ENCODE measurements around the gene OR8H1.

The OR8H1 gene, protein sequence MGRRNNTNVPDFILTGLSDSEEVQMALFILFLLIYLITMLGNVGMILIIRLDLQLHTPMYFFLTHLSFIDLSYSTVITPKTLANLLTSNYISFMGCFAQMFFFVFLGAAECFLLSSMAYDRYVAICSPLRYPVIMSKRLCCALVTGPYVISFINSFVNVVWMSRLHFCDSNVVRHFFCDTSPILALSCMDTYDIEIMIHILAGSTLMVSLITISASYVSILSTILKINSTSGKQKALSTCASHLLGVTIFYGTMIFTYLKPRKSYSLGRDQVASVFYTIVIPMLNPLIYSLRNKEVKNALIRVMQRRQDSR

DNA sequence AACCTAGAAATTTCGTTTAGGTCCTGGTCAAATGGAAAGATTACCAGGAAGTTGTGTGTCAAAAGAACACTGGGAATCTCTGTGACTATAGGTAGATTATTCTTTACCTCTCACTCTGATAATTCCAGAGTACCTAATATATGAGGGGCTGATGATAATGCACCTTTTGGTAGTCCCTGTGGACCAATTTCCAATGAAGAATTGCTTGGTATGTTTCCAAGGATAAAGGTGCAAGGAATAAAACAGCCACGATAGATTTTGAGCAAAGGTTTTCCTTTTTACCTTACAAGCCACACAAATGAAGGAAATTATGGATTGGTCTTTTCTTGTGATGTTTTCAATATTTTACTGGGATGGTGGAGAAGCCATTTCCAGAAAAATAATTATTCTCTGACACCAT, at the start of gene OR8H1:
OR8H1 (minus strand) TSS at position 101 of the 400 bp plus-strand sequence. CDS start 1,192 bp downstream, outside the sequence.
- DNase-seq, result no peak

DNA sequence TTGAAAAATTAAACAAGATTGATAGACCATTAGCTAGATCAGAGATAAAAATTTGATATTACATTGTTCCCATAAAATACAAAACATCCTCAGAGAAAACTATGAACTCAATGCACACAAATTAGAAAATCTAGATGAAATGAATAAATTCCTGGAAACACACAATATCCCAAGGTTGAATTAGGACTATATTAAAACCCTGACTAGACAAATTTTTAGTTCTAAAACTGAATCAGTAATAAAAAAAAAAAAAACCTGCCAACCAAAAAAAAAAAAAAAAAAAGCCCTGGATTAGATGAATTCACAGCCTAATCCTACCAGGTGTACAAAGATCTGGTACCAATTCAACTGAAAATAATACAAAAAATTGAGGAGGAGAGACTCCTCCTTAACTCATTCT, 48.2 kb upstream of the OR8H1 start:
- DNase-seq, result no peak

DNA sequence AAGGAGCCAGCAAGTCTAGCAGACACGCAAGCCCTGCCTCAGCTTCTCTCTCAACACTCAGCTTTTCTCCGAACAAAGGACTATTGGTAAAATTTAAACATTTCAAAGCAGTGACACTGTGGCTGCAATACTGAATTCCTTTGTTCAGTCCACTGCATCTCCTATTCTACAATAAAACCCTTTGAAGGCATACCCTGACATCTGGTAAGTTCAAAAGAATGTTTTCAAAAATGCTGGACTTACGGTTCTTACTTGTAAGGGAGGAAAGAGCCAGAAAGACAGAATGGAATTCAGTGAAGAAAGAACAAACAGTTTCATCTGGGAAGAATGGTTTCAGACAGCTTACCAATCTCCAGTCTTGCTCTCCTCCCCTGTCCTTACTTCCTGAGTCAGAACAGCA, 41.1 kb upstream of the OR8H1 start:
- DNase-seq, result no peak

DNA sequence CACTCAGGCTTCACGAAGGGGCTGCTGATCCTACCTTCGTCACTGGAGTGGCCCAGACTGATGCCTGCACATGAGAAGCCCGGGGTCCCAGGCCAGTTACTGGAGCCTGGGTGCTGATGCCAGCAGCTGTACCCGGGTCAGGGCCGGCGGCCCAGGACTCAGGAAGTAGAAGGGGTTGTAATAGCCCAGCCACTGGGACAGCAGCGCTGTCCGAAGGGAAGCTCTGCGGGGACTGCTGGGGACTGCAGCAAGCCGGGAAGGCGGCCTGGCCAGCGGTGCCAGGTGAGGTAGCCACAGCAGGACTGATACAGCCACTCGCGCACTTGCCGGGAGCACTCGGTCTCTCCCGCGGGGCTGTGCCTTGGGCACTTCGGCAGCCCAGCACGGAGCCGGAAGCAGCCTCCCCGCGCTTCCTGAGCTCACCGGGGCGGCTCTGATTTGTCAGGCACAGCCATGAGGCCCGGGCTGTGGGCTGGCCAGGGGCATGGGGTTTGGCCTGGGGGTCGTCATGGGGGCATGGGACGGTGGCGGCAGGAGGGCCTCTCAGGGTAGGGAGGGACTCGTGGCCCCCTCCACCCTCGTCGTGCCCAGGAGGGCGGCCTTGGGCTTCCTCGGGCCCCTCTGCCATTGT, 39.9 kb upstream of the OR8H1 start:
- DNase-seq, result no peak

DNA sequence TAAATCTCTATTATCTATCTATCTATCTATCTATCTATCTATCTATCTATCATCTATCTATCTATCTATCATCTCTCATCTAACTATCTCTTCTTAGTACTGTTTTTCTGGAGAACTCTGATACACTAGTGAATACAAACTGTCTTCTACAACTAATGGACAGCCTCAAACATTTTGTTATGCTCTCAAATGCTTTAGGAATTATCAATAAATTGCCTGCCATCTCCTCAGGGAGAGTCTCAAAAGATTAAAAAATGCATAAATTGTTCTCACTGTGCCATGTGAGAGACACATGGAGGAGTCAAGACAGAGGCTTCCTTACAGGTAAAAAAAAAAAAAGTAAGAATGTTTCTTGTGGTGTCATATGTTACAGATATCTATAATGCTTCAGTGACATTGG, 22.8 kb upstream of the OR8H1 start, which contains the start of gene OR8K3:
OR8K3 (plus strand) TSS at position 301 of the 400 bp plus-strand sequence. CDS start 3,163 bp downstream, outside the sequence.
- DNase-seq, result no peak

DNA sequence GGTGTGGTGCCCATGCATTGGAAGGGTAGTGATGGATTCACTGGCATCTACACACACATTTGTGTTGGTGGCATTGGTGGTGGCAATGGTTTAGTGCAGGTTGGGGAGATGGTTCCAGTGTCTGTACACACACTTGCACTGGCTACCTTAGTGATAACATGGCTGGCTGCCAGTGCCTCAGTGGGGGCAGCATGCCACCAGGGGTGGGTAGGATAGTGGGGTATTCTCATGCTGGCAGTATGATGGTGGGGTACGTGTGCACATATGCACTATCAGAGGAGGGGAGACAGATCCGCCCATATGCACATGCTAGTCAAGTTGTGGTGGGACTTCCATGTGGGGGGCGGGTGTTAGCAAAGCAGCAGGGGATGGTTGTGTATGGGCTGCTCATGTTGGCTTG, 15.8 kb upstream of the OR8H1 start:
- DNase-seq, result no peak

DNA sequence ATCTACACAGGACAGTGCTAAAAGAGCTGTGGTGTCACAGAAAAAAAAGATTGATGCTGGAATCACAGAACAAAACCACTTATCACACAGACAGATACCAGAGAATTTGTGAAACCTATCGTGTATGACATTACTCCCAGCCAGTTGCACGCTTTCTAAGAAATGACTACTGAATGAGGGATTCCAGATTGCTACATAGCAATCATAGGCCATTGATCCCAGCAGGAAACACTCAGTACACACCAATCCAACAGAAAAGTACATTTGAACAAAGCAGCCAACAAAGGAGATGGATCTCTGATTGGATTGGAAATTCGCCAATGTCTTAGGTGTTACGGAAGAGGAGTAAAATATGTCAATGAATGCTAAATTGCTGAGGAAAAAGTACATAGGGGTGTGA, 4.8 kb upstream of the OR8H1 start:
- DNase-seq, result no peak

DNA sequence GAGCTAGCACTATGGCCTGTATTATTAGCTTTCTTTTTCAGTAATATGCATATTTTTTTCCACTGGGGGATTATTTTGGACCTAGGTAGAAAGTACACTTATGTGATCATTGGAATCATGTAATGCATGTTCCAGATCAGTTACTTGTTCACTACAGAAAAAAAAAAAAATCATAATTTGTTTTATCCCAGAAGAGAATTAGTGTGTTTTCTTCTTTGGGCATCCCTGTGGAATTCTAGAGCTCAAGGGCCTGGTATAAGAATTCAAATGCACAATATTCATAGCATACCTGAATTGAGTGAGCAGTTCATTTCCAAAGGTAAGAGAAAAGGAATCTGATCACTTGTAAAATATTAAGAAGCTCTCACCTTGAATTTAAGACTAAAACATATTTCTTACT, 18.2 kb downstream of the OR8H1 start, which contains the start of gene OR5T1:
OR5T1 (plus strand) TSS at position 301 of the 400 bp plus-strand sequence. CDS start 1,485 bp downstream, outside the sequence.
- DNase-seq, result no peak

DNA sequence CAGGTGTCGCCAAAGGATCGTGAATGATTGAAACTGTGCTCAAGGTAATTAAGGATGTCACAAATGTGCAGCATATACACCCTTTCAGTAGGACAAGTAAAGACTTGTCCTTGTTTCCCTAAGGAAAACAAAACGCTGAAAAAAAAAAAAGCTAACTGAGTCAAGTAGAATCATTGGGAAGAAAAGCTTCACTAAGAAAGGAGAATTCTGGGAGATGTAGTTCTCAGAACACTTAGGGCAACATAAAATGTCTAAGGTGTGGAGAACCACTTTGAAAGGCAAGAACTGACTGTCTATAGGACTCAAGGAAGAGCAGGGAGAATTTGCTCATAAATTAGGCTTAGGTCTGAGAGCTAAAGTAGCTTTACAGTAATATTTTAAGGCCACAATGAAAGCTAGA, 21.0 kb downstream of the OR8H1 start:
- DNase-seq, result no peak

DNA sequence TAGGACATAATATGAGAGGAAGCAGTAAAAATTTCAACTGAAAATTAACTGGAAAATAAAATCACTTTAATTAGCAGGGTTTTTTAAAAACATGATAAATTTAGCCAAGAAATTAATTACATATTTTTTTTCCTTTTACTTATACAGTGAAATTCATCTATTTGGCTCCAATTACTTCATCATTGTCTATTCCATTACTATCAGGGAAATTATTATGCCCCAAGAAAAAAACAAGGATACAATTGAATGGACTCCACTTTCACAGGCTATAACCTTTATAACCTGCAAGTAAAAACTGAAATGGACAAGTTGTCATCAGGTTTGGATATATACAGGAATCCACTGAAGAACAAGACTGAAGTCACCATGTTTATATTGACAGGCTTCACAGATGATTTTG, 40.1 kb downstream of the OR8H1 start, which contains the start of gene OR5T3:
OR5T3 (plus strand) TSS at position 301 of the 400 bp plus-strand sequence; CDS start at position 301, 0 bp downstream.
- DNase-seq, result no peak

All from CD4-positive, alpha-beta T cell treated with Interferon gamma for 1 hour (primary cell).